Activated CD4-positive, CD25-positive, alpha-beta regulatory T cell treated with anti-CD3 and anti-CD28 coated beads, Interleukin-2, amount 50 U/mL, for 72 hours (primary cell): Measurements from ENCODE around the gene ANKMY1.

Source experiments
- DNase-seq: peaks from one replicate; pipeline ENCODE4 v3.0.0; 2021

ANKMY1 gene

DNA sequence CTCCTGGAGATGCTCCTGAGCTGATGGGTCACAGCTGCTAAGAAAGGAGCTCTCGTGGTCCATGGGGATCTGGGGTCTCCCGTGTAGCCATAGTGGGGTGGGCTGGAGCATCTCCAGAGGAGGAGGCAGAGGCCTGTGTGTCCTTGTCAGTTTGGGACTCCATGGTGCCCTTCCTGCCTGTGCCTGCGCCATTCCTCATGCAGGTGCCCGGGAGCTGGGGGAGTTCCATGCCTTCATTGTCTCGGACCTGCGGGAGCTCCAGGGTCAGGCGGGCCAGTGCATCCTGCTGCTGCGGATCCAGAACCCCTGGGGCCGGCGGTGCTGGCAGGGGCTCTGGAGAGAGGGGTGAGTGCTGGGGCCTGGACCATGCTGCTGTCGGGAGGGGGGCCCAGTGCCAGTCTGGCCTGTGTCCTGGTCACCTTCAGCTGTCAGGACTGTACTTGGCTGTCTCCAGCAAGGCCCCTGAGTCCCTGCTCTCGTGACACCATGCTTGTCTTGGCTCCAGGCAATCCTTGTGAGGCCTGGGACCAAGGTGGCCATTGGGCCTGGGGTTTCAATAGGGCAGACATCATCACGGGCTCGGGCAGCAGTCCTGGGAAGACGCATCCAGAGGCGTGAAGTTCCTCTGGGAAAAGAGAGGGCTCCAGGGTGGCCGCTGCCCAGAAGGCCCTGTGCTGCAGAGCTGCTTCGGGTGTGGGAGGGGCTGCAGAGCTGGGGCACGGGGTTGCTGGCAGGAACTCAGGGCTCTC lies 36.1 kb upstream of the ANKMY1 start:
- DNase-seq = peak; percentile 26

GRCh38 chr2:240593026-240593702 lies 35.4 kb upstream of the ANKMY1 start:
- DNase-seq = peak; percentile 9

GRCh38 chr2:240591784-240592183 lies 34.0 kb upstream of the ANKMY1 start:
- no peak for DNase-seq

GRCh38 chr2:240591226-240591625 lies 33.4 kb upstream of the ANKMY1 start:
- no peak for DNase-seq

GRCh38 chr2:240590681-240591111 lies 32.9 kb upstream of the ANKMY1 start:
- DNase-seq = no peak

GRCh38 chr2:240589850-240590525 lies 32.2 kb upstream of the ANKMY1 start:
- DNase-seq = no peak

- no peak for DNase-seq
These were observed 31.6 kb upstream of the ANKMY1 start for GRCh38 chr2:240589375-240589774.

DNA sequence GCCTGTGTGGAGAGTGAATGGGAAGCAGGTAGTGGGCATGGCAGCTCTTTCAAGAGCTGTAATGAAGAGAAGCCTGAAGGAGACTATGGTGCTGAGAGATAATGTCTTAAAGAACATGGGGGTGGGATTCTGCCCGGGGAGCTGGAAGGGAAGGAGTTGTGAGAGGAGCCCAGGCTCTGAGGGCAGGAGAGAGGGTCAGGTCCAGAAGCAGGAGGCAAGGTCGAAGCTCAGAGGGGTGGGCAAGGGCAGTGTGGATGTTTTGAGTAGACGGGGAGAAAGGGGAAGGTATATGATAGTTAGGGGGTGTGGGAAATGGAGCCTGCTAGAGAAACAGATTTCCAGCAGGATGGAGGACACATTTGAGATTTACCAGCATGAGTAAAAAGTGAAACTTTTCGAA lies 30.9 kb upstream of the ANKMY1 start:
- no peak for DNase-seq

DNA sequence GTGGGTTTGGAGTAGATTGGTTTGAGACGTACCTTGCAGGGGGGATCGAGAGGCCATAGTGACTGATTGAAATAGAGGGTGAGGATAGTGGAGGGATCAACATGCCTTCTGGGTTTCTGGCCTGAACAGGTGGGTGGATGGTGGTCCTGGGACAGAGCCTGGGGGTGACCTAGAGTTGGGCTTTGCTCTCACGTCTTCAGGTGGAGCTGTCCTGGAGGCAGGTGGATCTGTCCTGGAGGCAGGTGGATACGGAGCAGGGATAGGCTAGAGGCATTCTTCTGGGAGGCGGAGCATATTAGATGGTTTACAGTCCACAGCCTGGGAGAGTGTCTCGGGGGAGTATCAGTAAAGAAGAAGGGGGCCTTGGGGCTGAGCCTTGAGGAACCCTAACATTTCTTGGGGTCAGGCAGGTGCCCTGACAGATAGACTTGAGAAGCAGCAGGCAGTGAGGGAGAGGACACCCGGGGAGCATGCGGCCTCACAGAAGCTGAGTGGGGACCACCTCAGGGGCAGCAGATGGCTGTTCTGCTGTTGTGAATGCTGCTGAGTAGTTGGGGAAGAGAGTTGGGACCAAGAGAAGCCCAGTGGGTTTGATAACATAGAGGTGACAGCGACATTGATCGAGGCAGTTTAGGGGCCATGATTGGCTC lies 30.3 kb upstream of the ANKMY1 start:
- no peak for DNase-seq

DNA sequence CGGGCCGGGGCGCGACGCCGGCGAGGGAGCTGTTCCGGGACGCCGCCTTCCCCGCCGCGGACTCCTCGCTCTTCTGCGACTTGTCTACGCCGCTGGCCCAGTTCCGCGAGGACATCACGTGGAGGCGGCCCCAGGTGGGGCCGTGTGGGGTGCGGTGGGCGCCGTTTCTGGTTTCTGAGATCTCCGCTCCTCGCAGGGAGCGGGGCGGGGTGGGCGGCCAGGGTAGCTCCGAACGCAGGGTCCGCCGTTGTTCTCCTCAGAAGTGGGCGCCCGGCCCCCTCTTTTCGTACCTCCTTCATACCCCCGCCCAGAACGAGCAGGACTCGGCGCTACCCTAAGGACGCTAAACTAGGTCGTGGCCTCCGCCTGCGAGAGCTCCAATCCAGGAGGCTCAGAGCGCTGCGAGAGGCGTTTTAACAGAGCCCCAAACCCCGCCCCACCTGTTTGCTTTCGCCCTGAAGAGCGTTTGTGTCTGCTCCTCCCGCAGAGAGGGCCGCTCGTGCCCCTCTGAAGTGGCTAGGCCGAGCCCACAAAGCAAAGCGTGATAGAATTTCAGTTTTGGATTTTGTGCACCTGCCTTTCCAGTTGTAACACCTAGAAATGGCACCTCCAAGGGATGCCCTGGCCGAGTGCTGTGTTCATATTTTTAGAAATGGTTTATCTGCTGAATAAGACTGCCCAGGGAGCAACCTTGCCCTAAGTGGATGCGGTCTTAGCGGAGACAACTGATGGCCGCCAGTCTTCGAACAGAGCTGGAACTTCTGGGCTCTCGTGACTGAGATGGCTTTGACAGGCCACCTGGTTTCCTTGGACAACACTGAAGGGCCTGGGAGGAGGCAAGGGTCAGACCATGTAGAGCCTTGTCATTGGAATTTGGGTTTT lies 29.4 kb upstream of the ANKMY1 start:
- peak; percentile 49 for DNase-seq

DNA sequence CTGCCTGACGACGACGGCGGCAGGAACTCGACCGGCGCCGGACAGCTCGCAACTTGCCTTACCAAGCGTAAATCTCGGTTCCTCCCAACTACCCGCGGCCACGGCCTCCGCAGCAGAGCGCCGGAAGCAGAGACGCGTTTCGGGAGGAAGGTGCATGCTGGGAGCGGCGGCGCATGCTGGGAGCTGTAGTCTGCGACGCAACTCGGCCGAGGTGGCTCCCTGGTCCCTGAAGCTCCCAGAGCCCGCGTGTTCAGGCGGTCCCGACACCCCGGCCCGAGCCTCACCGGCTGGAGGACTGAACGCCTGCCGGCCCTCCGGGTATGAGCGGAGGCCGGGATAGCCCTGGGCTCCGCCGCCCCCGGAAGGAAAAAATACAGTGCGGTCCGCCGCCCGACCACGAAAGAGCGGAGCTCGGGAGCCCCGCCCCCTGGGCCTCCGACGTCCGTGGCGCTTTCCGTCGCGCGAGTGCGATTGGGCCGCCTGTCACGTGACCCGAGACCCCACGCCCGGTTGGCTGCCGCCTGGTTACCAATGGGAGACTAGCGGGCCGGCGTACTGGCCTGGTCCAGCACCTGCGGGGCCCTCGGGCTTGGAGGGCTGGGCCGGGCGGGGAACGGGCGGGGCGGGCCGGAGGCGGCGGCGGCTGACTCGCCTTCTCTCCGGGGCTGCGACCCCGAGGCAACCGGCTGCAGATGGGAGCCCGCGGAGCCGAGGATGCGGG lies 28.6 kb upstream of the ANKMY1 start, which contains the start of gene CAPN10:
TSS of gene CAPN10 (plus strand) at position 537 of the 721 bp plus-strand sequence. CDS start at position 715, 178 bp downstream.
- DNase-seq = peak; percentile 97

GRCh38 chr2:240585681-240586197 lies 28.0 kb upstream of the ANKMY1 start:
- DNase-seq = no peak

- DNase-seq = no peak
These were observed 27.3 kb upstream of the ANKMY1 start for GRCh38 chr2:240585101-240585500.

DNA sequence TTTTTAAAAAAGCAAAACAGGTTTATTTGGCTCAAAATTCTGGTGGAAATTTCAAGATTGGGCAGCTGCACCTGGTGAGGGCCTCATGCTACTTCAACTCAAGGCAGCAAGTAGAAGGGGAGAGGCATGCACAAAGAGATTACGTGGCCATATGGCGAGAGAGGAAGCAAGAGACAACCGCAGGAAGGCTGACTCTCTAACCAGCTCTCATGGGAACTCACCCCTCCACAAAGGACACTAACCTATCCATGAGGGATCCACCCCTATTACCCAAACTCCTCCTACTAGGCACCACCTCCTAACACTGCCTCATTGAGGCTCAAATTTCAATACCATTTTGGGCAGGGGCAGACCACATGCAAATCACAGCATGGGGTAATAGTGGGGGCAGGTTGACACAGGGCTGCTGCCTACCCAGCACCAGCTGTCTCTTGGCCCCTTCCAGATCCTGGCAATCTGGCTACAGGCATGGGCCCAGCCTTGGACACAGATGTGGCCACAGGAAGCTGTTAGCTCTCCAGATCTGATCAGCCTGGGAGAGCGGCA lies 26.8 kb upstream of the ANKMY1 start:
- DNase-seq = no peak

DNA sequence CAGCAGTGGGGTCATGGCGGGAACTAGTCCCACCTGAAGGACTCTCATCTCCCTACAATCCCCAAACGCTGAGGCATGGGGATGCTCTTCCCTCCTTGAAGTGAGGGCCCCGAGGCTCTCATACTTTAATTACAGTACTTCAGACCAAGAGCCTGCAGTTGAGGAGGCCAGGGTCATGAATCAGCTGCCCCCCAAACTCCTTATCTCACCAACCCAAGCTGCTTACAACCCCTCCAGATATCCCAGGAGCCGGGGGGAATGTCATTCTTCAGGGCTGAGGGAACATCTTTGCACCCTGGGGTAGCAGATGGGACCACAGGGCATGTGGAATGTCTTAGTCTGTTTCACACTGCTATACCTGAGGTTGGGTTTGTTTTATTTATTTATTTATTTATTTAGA lies 26.0 kb upstream of the ANKMY1 start:
- DNase-seq = no peak

DNA sequence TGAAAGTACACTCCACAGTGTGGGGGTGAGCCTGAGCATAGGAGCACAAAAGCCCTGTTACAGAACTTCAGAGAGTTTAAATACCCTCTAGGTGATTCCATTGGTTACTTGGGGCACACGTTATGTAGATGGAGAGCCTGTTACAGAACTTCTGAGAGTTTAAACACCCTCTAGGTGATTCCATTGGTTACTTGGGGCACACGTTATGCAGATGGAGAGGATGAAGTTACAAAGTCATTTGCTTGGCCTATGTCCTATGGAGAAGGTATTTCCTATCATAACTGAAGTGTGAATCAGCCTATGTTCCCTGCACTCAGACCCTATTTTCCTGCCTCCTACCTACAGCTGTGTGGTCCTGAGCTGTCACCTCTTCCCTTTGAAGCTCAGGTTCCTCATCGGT lies 25.0 kb upstream of the ANKMY1 start:
- no peak for DNase-seq

GRCh38 chr2:240581811-240582210 lies 24.0 kb upstream of the ANKMY1 start:
- DNase-seq = no peak

DNA sequence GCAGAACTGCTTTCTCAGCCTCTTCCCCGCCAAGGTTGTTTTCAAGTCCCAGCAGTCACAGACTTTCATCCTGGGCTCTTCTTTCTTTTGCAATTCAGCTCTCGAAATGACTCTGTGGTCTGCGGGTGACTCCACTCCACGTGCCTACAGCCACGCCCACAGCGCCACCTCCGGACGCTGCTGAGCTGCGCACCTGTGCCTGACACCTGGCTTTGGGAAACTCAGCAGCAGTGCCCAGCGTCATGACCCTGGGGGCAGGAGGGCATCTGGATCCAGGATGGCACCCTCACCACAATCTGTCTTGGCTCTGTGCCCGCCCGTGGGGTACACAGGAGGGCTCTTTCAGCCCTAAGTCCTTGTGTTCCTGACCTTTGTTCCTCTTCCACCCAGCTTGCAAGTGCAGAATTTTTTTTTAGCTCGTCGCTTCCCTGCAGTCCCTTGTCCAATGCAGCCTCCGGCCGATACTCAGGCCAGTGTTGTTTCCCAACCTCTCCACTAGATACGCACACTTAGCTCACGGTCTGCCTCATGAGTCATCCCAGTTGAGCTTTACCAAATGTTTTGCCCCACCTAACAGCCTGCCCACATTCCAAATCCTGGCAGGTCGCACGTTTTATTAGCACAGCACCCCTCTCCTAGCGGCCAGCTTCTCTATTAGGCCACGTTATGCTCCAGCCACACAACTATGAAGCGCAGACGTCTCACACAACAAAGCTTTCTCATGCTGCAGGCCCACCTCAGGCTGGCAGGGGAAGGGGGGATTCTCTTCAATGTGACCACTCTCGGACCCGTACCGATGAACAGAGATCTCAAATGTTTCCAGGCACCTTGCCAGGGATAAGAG lies 22.2 kb upstream of the ANKMY1 start:
- peak; percentile 75 for DNase-seq

DNA sequence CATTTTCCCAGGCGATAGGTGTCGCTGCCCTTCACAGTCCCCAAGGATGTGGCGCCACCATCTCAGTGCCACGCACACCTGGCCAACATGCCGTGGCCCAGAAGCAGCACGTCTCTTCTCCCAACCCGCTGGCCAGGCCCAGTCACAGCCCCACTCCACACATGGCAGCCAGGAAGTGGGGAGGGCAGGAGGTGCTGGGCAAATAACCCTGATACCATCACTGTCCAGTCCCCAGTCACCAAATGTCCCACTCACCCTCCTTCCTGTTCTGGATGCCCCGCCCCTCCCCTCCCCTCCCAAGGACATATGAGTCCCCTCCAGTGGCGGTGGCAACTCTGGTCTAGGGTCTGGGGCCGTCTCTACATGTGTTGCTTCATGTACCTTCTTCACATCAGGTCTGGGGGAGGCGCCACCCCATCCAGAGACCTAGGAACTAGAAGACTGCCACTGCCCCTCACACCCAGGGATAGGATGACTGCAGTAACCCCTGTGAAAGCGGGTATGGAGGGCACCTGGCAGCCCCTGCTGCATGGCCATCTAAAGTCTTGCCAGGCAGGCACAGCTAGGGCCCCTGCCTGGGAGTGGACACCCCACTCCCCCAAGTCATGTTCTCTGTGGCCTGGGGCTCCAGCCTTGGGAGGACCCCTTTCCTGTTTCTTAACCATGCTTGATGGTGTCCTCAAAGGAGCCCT lies 21.4 kb upstream of the ANKMY1 start:
- no peak for DNase-seq
